C4-2B (cell line): ENCODE measurements around the gene INHBB.

Experiments
- ZFX ChIP-seq: fragments of 450-650 bp; IDR thresholded peaks from 2 replicates; pipeline ENCODE4 v1.6.1; 2017
- TF ChIP-seq, protein P1 (sequence below): fragments of 450-650 bp; conservative IDR thresholded peaks from 2 replicates; pipeline ENCODE4 v1.5.1; 2017; ENCODE audit warnings: mild to moderate bottlenecking

DNA sequence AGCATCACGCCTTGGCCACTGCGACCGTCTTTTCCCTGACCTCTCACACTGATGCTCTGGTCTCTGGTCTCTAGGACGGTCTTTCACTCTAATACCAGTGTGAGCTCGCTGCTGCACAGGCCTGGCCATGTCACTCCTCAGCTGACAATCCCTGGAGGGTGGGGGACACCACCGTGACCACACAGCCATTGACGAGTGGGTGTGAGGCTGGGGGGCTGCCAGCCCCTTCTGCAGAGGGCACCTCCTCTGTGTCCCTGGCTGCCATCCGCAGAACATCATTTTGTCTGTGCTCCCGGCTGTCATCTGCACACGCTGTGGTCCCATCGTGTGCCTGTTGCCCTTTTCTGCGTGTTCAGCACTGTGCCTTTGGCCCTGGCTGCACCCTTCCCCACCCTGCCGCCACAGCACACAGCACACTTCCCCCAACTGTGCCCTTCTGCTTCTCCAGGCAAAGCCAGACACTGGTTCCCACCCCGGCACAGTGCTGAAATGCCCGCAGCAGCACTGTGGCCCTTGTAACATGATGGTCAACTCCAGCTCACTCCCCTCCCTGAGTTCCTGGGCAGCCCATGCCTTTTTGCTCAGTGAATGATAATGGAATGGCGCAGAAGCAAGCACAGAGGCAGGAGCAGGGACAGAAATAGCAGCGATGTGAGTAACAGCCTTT is 30.4 kb upstream of the INHBB start:
- TF ChIP-seq, protein P1, sequence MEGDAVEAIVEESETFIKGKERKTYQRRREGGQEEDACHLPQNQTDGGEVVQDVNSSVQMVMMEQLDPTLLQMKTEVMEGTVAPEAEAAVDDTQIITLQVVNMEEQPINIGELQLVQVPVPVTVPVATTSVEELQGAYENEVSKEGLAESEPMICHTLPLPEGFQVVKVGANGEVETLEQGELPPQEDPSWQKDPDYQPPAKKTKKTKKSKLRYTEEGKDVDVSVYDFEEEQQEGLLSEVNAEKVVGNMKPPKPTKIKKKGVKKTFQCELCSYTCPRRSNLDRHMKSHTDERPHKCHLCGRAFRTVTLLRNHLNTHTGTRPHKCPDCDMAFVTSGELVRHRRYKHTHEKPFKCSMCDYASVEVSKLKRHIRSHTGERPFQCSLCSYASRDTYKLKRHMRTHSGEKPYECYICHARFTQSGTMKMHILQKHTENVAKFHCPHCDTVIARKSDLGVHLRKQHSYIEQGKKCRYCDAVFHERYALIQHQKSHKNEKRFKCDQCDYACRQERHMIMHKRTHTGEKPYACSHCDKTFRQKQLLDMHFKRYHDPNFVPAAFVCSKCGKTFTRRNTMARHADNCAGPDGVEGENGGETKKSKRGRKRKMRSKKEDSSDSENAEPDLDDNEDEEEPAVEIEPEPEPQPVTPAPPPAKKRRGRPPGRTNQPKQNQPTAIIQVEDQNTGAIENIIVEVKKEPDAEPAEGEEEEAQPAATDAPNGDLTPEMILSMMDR = no peak
- TF ChIP-seq ZFX = no peak
